Measurements from ENCODE around the gene SLCO4A1. TPM values are rescaled to one million over a fixed set of nuclear protein-coding genes. Genes with fewer than 3 reads are reported as not detected.
"Not testable (repeated sequence)": the region's sequence is repeated elsewhere in the genome, so short reads cannot be mapped to it uniquely, and the experiment has no call there.

SLCO4A1 gene
- total RNA-seq, 1 experiment from 2014 or later, result 62.4 TPM

DNA sequence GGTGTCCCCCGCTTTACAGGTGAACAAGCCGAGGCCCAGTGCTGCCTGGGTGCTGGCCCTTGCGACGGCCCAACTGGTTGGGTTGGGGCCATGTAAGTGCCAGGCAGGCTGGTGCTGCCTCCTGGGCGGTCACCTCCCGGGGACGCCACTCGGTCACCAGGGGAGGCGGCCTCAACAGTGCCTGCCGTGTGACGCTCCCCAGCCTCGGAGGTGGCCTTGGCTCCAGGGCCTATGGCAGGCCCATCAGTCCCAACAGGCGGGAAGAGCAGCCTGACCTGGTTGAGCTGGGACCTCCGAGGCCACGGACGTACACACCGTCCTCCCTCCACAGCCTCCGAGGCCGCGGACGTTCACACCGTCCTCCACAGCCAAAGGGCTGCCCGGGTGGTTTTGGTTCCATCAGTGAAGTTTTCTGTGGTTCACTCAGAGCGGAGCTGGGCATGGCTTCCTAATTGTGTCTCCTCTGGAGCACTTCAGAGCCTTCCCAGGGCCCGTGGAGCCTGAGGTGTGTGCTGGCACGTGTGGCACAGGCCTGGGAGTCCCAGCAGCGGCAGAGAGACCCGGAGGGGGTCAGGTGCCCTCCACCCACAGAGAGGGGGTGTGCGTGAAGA, 19.3 kb upstream of the SLCO4A1 start:
- DNase-seq (ENCODE audit: low read depth), result no peak

DNA sequence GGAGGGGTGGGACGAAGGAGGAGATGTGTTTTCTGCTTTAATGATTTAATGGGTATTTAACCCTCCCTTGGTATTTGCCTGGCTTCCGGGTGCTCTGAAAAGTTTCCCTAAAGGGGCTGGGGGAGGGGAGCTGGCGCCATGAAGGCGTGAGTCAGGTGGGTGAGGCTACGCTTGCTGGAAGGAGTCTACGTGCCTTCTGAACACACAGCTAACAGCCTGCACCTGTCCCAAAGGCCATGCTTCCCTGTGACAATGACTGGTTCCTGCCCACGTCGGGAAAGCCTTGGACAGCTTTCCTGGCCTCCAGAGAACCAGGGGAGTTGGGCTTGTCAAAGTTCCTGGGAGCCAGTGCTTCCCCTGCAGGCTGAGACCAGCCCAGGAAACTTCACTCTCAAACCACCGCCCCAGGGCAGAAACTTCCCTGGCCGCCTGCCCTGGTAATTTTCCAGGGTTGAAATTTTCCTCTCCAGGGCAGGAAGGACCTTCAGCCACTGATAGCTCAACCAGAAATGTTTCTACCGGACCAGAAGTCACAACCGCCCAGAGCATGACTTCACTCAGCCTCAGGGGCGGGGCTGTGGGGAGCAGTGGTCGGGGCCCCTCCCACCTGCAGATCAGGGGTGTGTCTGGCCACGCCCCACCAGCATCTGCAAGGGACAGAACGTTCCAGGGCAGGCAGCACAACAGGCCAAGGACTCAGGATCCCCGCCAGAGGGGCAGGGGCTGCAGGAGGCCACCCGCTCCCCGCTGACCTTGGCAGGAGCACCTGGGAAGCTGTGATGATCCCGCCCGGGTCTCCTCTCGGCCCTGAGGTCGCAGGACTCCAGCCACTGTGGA, 18.6 kb upstream of the SLCO4A1 start:
- peak; percentile 100 for DNase-seq (ENCODE audit: low read depth)

DNA sequence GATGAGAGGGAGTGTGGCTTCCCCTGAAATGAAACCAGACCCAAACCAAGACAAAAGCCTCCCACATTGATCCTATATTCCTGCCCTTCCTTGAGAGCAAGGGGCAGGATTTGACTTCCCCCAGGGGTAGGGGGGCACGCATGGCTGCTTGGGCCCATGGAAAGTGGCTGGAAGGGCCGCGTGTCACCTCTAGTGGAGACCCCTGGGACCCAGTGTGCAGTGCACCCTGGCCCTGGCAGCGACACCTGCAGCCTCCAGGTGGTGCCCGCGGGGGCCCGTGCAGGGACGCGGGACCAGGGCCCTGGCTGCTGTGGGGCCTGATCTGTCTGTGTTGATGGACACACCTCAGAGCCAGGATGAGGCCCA, 18.0 kb upstream of the SLCO4A1 start:
- no peak for DNase-seq (ENCODE audit: low read depth)

DNA sequence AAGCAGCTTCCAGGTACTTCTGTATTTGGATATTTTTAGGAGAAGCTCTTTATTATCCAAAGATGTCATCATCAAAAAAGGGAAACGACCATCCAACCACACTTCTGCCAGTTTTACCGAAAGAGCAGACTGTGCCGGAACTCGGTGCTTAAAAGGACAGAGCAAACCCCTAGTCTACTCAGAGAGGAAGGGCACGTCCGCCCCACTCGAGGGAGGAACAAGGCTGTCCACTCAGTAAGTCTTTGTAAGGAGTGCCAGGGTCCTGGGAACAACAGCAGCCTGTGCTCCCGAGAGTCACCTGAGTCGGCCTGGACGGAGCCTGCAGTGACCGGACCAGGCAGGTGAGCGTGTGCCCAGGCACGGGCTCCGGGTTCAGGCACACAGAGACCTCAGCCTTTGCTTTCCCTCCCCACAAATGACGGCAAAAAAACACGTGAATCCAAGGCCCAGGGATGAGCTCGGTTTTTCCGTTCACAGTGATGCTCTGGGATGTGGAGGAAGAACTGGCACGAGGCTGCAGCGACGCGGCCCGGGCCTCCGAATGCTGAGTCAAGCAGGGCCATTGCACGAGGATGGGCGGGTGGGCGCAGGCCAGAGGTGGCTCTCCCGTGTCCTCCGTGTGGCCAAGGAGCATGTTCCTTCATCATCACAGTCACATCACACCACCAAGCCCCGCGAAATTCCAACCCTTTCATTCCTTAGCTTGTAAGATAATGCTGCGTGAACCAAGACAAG, 17.4 kb upstream of the SLCO4A1 start:
- no peak for DNase-seq (ENCODE audit: low read depth)

DNA sequence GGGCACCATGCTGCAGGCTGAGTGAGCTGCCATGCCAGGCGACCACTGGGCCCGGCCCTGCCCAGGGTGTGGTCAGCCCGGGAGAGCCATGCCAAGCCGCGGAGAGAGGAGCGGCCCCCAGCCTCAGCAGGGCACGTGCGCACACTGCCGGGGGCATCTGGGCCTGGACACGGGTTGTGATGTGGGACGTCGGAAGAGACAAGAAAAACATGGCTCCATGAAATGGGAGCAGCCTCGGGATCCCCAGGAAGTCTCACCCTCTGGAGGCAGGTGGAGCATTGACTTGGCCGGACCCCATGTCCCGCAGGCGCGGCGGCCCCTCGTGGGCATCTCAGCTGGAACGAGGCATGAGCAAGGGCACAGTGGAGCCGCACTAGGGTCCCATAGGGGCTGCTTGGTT, 16.8 kb upstream of the SLCO4A1 start:
- DNase-seq (ENCODE audit: low read depth), result no peak

DNA sequence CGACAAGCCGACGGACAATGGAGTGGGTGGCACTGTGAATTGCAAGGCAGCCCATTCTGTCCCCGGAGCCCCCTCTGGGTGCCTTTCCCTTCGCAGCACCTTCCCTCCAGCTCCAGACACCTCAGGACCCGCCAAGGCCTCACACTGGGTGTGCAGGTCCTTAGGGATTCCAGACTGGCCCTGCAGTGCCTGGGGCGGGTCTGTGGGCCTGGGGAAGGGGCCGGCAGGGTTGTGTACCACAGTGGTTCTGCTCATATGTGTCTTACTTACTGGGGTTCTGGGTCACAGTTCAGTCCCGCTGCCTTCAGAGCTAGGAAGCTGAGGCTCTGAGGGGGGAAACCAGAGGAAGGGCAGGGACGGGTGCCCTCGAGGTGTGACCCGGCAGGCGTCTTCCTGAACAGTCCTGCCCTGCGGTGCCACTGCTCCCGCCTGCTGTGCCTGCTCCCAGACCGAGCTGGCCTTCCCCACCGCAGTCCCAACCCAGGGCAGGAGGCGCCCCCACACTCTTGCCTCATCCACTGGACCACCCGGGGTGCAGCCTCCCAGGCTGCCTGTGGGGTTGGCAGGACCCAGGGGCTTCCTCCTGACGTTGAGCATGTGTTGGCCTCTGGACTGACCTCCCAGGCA, 16.3 kb upstream of the SLCO4A1 start:
- DNase-seq (ENCODE audit: low read depth), result no peak

DNA sequence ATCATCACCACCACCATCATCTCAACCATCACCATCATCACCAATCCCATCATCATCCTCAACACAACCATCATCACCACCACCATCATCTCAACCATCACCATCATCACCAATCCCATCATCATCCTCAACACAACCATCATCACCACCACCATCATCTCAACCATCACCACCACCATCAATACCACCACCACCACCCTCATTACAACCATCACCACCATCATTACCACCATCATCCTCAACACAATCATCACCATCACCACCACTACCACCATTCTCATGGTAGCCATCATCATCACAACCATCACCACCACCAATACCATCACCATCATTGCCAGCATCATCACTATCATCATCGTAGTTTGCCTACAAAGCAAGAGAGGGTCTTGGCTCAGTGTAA, 14.9 kb upstream of the SLCO4A1 start:
- not testable (repeated sequence) for DNase-seq (ENCODE audit: low read depth)

DNA sequence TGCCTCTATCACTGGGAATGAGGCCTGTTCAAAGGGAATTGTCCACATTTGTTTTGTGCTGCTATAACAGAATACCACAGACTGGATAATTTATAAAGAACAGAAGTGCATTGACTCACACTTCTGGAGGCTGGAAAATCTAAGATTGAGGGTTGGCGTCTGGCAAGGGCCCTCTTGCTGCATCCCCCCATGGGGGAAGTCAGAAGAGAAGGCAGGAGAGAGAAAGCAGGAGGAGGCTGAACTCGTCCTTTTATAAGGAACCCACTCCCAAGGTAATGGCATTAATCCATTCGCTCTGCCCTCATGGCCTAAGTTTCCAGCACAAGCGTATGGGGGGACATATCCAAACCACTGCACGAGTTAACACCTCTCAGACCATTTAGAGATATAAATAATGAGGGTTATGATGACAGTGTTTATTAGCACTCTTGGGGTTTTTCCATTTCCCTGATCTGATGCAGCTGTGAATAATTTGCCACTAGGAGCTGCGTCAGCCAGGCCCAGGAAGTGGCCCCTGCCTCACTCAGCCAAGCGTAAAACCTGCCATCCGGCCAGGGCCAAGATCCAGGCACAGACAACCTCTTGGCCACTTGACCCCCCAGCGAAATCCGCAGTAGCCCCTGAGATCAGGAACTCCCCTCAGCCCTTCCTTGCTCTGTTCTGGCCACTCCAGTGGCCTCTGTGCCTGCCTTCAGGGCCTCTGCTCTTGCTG, 14.2 kb upstream of the SLCO4A1 start:
- DNase-seq (ENCODE audit: low read depth), result peak; percentile 97

DNA sequence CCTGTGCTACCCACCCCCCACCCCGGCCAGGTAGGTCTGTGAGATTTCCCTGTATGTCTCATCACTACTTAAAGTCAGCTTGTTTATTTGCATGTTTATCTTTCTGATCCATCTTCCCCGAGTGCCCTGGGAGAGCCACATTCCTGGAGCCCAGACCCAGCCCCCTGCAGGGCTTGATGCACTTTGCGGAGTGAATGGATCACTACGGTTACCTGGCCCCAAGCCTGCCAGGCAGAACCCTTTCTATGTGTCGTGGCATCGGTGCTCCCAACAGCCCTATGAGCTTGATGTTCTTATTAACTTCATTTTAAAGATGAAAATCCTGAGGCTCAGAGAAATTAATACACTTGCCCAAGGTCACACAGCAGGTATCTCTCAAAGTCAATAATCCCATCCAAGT, 13.6 kb upstream of the SLCO4A1 start:
- peak; percentile 80 for DNase-seq (ENCODE audit: low read depth)

DNA sequence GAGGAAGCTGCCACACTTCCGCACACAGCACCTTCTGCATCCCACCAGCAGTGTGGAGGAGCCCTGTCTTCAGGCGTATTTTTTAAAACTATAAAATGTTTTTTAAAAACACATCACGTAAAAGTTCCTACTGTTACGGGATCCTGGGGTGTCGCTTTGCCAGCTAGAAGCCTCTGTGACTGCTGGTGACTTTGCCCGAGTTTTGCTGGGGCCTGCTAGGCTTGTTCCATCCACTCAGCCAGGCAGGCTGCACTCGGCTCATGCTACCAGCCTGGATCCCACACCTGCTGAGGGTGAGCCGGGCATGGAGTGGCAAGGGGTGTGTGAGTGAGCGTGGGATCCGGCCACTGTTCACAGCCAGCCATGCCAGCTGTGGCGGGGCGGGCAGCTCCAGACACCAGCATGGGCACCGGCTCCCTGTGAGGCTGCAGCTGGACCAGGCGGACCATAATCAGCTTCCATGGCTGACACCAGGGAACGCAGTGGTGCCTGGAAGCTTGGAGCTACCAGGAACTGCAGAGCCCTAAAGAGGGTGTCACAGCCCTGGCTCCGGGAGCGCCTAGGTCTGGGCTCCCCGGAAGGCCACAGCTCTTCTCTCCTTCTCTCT, 12.3 kb upstream of the SLCO4A1 start:
- DNase-seq (ENCODE audit: low read depth), result no peak

DNA sequence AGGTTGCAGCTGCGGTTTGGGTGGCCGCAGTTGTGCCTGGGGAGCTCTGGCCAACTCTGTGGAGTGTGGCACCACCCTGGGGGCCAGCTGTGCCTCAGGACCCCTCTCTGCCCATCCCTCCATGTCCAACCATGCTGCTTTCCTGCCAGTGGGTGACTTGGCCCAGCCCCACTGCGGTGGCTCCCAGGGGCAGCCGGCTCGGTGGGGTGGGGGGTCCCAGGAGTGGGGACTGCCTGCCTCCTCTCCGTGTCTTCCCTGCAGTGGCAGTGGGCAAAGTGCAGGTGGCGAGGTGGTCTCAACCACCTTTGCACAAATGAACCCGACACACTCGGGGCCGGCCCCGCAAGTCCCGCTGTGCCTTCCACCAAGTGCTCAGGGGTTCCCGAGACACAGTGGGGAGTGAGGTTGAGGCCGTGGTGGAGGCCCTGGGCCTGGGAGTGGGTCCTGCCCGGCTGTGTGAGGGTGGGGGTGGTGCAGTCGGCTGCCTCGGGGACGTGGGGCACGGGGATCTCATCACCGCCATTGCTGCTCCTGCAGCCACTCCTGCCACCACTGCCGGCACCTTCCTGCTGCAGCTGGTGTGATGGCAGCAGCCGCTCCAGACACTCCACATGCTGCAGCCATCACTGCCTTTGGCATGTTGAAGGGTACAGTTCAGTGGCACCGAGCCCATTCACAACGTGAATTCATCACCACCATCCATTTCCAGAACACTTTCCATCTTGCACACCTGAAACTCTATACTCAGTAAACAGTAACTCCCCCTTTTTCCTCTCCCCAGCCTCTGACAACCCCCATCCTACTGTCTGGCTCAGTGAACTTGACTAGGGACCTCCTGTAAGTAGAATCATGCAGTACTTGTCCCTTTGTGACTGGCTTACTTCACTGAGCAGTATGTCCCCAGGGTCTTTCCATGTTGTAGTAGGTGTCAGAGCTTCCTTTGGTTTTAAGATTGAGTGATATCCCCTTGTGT, 10.7 kb upstream of the SLCO4A1 start:
- DNase-seq (ENCODE audit: low read depth), result no peak

DNA sequence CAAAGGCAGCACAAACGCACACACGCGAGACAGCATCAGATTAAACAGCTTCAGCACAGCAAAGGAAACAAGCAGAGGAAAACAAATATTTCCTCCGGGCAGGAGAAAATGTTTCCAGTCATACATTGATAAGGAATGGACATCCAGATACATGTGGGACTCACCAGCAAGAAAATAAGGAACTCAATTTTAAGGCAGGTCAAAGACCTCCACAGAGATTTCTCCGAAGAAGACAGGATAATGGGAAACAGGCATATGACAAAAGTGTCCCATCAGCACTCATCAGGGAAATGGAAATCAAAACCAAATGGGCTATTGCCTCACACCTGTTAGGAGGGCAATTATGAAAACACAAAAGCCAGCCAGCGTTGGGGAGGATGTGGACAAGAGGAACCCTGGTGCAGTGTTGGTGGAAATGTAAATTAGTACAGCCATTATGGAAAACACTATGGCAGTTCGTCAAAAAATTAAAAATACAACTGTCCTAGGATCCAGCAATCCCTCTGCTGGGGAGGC, 9.7 kb upstream of the SLCO4A1 start:
- no peak for DNase-seq (ENCODE audit: low read depth)

DNA sequence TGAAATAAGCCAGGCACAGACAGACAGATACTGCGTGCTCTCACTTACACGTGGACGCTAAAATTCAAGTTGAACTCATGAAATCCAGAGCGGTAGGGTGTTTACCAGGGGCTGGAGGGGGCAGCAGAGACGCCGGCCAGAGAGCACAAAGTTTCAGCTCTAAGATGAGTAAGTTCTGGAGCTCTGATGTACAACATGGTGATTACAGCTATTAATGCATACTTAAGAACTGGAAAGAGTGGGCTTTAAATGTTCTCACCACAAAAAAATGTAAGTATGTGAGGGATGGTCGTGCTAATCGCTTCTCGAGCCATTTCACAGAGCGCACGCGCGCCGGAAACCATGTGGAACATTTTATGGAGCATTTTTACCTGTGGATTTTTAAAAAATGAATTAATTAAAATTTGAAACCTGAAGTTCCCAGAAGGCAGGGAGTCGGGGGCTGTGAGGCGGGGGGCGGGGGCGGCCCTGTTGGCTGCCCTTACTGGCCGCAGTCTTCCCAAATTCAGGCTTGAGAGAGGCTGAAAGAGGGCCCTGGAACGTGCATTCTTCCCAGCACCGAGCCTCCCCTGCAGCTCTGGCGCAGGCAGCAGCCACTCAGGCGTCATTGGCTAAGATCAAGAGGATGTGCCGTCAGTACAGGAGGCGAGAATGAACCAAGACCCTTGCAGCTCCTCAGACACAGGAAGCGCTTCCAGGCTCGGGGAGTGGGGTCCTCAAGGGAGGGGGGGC, 8.5 kb upstream of the SLCO4A1 start:
- no peak for DNase-seq (ENCODE audit: low read depth)

DNA sequence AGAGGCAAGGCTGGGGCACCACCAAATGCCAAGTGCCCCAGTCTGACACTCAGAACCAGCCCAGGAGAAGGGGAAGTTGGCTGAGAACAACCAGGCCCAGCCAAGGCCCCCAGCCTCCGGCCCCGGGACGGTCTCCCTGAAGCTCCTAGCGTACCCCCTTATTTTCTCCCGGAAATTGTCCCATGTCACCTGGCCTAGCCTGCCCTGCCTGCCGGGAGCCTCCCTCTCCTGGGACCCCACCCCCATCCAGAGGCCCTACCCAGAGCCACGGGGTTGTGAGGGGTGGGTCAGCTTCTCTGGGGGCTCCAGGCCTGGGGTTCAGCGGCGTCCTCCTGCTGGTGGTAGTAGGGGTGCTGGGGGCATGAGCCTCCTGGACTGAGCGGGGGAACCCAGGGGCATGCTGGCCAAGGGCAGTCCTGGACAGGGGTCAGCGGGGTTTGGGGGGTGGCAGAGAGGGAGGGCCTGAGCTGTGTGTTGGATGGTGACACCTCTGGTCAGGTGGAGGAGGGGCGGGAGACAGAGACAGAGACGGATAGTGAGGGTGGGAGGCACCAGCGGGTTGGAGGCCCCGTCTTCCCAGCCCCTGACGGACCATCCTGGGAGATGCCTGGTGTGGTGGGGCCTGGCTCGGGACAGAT, 7.9 kb upstream of the SLCO4A1 start:
- DNase-seq (ENCODE audit: low read depth), result no peak

DNA sequence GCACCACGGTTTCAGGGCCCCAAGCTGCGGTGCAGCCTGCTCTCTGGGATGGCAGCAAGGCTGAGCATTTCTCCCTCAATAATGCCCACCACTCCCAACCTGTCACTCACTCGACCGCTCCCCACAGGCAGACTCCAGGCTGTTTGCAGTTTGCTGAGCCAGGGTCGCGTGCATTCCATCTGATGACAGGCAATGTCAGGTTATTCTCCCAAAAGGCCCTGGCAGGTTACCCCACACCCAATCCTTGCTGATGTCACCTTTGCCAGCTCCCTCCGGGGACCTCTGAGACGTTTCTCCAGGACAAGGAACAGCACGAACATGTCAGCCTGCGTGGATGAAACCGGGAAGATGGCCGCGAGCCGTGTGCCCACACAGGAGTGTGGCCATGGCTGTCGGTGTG, 7.1 kb upstream of the SLCO4A1 start:
- no peak for DNase-seq (ENCODE audit: low read depth)

DNA sequence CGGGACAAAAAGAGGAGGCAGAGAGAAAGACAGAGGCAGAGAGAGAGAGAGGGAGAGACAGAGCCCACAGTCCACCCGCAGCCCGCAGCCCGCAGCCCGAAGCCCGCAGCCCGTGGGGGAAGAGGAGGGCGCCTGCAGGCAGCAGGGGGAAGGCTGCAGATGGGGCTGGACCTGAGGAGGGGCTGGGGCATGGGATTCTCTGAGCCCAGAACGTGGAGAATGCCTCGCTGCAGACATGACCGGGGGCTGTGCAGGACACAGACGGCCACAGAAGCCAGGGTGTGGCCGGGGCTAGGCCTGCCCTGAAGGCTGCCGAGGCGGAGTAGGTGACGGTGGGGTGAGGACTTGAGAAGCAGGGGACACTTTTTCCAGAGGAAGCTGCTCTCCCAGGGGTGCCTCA, 6.5 kb upstream of the SLCO4A1 start:
- DNase-seq (ENCODE audit: low read depth), result no peak

DNA sequence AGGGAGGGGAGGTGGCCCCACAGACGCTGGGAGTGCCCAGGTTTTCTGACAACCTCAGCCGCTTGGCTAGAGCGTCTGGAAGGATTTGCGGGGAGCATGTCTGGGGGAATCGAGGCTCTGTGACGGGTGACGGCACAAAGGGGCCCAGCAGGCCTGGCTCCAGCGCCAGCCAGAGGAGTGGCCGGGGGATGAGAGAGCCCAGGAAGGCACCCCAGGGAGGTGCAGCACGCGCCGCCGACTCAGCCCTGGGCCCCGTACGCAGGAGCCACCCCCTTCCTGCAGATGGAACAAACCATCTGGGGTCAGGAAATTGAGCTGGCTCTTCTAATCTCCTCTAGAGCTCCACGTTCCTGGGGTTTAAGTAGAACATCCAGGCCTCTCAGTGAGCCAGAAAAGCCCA, 5.9 kb upstream of the SLCO4A1 start:
- no peak for DNase-seq (ENCODE audit: low read depth)

DNA sequence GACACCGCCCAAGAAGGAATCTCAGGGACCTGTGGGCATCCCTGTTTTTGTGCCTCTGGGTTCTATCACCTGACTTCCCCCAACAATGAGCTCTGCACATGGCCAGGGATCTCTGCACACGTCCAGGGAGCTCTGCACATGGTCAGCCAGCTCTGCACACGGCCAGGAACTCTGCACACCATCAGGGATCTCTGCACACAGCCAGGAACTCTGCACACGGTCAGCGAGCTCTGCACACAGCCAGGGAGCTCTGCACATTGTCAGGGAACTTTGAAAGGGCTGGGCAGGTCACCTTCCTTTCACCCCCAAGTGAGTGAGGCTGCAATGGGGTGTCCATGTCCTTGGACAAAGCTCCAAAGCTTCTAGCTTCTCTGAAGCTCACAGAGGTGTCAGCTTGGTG, 5.2 kb upstream of the SLCO4A1 start:
- no peak for DNase-seq (ENCODE audit: low read depth)
